ENCODE results near the gene FBXO15.

The FBXO15 gene

GRCh38 chr18:74113711-74114110, 33.9 kb downstream of the FBXO15 start:
- DNase-seq: no peak

- DNase-seq: no peak
Observed at GRCh38 chr18:74110976-74111375, 36.7 kb downstream of the FBXO15 start.

GRCh38 chr18:74110149-74110548, 37.5 kb downstream of the FBXO15 start:
- DNase-seq: no peak

- DNase-seq: no peak
Observed at GRCh38 chr18:74108460-74108859, 39.2 kb downstream of the FBXO15 start.

GRCh38 chr18:74097803-74098202, 49.8 kb downstream of the FBXO15 start:
- no peak for DNase-seq

- no peak for DNase-seq
Observed at GRCh38 chr18:74092922-74093321, 54.7 kb downstream of the FBXO15 start.

- DNase-seq: no peak
Observed at GRCh38 chr18:74084184-74084855, 63.3 kb downstream of the FBXO15 start.

GRCh38 chr18:74083557-74083952, 64.1 kb downstream of the FBXO15 start:
- no peak for DNase-seq

- DNase-seq: peak; percentile 19
Observed at GRCh38 chr18:74082742-74083556, 64.7 kb downstream of the FBXO15 start.

GRCh38 chr18:74081966-74082741, 65.5 kb downstream of the FBXO15 start:
- DNase-seq: no peak

GRCh38 chr18:74078257-74078656, 69.4 kb downstream of the FBXO15 start:
- no peak for DNase-seq

- no peak for DNase-seq
Observed at GRCh38 chr18:74074668-74075564, 72.7 kb downstream of the FBXO15 start.

- DNase-seq: no peak
Observed at GRCh38 chr18:74073957-74074667, 73.5 kb downstream of the FBXO15 start.

GRCh38 chr18:74069178-74070050, 78.2 kb downstream of the FBXO15 start:
- DNase-seq: no peak

- DNase-seq: no peak
Observed at GRCh38 chr18:74068296-74068695, 79.3 kb downstream of the FBXO15 start.

- no peak for DNase-seq
Observed at GRCh38 chr18:74066018-74066417, 81.6 kb downstream of the FBXO15 start.

- no peak for DNase-seq
Observed at GRCh38 chr18:74065366-74065765, 82.3 kb downstream of the FBXO15 start.

GRCh38 chr18:74064510-74064909, 83.1 kb downstream of the FBXO15 start:
- DNase-seq: no peak

- DNase-seq: no peak
Observed at GRCh38 chr18:74063557-74063956, 84.1 kb downstream of the FBXO15 start.

- no peak for DNase-seq
Observed at GRCh38 chr18:74063023-74063422, 84.6 kb downstream of the FBXO15 start.
